HepG2 (cell line): ENCODE data around the gene MRPL38.

Experiments
- CBX5 ChIP-seq: sonication (generic); formaldehyde crosslinking; IDR thresholded peaks from 2 replicates; pipeline ENCODE4 v1.4.0; 2020; ENCODE audit warnings: missing genetic modification reagents, borderline replicate concordance
- NCOA5 ChIP-seq: sonication (generic); formaldehyde crosslinking; IDR thresholded peaks from 2 replicates; pipeline ENCODE4 v1.4.0; 2020; ENCODE audit warnings: missing genetic modification reagents
- PHB2 ChIP-seq: fragments of 450-650 bp; IDR thresholded peaks from 2 replicates; pipeline ENCODE4 v1.6.1; 2018; ENCODE audit not compliant: partially characterized antibody
- RAD21 ChIP-seq: fragments of 450-650 bp; formaldehyde crosslinking; IDR thresholded peaks from 2 replicates; pipeline ENCODE4 v1.5.0; 2020; ENCODE audit warnings: mild to moderate bottlenecking
- TF ChIP-seq, protein P1 (sequence below): sonication (generic); formaldehyde crosslinking; IDR thresholded peaks from 2 replicates; pipeline ENCODE4 v1.4.0; 2020; ENCODE audit warnings: missing genetic modification reagents, mild to moderate bottlenecking, borderline replicate concordance
- TF ChIP-seq, protein P2 (sequence below): sonication (generic); formaldehyde crosslinking; IDR thresholded peaks from 2 replicates; pipeline ENCODE4 v1.9.0; 2021; ENCODE audit warnings: missing genetic modification reagents, borderline replicate concordance
- TF ChIP-seq, protein P3 (sequence below): fragments of 450-650 bp; IDR thresholded peaks from 2 replicates; pipeline ENCODE4 v1.6.1; 2017

GRCh38 chr17:75849279-75849646 is 55.4 kb downstream of the MRPL38 start:
- TF ChIP-seq PHB2: no peak
- TF ChIP-seq RAD21 (CRISPR knock-in tag): no peak
- TF ChIP-seq NCOA5 (CRISPR knock-in tag): no peak
- TF ChIP-seq, protein P1, sequence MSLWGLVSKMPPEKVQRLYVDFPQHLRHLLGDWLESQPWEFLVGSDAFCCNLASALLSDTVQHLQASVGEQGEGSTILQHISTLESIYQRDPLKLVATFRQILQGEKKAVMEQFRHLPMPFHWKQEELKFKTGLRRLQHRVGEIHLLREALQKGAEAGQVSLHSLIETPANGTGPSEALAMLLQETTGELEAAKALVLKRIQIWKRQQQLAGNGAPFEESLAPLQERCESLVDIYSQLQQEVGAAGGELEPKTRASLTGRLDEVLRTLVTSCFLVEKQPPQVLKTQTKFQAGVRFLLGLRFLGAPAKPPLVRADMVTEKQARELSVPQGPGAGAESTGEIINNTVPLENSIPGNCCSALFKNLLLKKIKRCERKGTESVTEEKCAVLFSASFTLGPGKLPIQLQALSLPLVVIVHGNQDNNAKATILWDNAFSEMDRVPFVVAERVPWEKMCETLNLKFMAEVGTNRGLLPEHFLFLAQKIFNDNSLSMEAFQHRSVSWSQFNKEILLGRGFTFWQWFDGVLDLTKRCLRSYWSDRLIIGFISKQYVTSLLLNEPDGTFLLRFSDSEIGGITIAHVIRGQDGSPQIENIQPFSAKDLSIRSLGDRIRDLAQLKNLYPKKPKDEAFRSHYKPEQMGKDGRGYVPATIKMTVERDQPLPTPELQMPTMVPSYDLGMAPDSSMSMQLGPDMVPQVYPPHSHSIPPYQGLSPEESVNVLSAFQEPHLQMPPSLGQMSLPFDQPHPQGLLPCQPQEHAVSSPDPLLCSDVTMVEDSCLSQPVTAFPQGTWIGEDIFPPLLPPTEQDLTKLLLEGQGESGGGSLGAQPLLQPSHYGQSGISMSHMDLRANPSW (CRISPR knock-in tag): no peak
- TF ChIP-seq, protein P2, sequence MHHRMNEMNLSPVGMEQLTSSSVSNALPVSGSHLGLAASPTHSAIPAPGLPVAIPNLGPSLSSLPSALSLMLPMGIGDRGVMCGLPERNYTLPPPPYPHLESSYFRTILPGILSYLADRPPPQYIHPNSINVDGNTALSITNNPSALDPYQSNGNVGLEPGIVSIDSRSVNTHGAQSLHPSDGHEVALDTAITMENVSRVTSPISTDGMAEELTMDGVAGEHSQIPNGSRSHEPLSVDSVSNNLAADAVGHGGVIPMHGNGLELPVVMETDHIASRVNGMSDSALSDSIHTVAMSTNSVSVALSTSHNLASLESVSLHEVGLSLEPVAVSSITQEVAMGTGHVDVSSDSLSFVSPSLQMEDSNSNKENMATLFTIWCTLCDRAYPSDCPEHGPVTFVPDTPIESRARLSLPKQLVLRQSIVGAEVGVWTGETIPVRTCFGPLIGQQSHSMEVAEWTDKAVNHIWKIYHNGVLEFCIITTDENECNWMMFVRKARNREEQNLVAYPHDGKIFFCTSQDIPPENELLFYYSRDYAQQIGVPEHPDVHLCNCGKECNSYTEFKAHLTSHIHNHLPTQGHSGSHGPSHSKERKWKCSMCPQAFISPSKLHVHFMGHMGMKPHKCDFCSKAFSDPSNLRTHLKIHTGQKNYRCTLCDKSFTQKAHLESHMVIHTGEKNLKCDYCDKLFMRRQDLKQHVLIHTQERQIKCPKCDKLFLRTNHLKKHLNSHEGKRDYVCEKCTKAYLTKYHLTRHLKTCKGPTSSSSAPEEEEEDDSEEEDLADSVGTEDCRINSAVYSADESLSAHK: no peak
- TF ChIP-seq, protein P3, sequence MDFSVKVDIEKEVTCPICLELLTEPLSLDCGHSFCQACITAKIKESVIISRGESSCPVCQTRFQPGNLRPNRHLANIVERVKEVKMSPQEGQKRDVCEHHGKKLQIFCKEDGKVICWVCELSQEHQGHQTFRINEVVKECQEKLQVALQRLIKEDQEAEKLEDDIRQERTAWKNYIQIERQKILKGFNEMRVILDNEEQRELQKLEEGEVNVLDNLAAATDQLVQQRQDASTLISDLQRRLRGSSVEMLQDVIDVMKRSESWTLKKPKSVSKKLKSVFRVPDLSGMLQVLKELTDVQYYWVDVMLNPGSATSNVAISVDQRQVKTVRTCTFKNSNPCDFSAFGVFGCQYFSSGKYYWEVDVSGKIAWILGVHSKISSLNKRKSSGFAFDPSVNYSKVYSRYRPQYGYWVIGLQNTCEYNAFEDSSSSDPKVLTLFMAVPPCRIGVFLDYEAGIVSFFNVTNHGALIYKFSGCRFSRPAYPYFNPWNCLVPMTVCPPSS: no peak
- no peak for TF ChIP-seq CBX5
